HG03378 (cell line): ENCODE data around the gene GRM4.

ENCODE experiments used
- ATAC-seq: cut with Tn5 transposase; IDR thresholded peaks from one replicate; pipeline ENCODE4 v1.9.1; 2021; ENCODE audit warnings: mild to moderate bottlenecking, moderate library complexity; ENCODE audit not compliant: unreplicated experiment

Gene GRM4

GRCh38 chr6:34065466-34066217, 80.2 kb downstream of the GRM4 start:
- no peak for ATAC-seq

GRCh38 chr6:34064675-34065074, 81.2 kb downstream of the GRM4 start:
- no peak for ATAC-seq

GRCh38 chr6:34063651-34064050, 82.2 kb downstream of the GRM4 start:
- ATAC-seq: no peak

GRCh38 chr6:34062815-34063214, 83.1 kb downstream of the GRM4 start:
- no peak for ATAC-seq

GRCh38 chr6:34062156-34062555, 83.7 kb downstream of the GRM4 start:
- ATAC-seq: no peak

GRCh38 chr6:34061348-34061747, 84.5 kb downstream of the GRM4 start:
- ATAC-seq: no peak

GRCh38 chr6:34059914-34060313, 86.0 kb downstream of the GRM4 start:
- no peak for ATAC-seq

- ATAC-seq: no peak
Observed at GRCh38 chr6:34059136-34059731, 86.7 kb downstream of the GRM4 start.

GRCh38 chr6:34057790-34058189, 88.1 kb downstream of the GRM4 start:
- ATAC-seq: no peak

GRCh38 chr6:34057191-34057590, 88.7 kb downstream of the GRM4 start:
- ATAC-seq: no peak

GRCh38 chr6:34056305-34057108, 89.4 kb downstream of the GRM4 start:
- ATAC-seq: no peak

- no peak for ATAC-seq
Observed at GRCh38 chr6:34055223-34055933, 90.5 kb downstream of the GRM4 start.

- ATAC-seq: no peak
Observed at GRCh38 chr6:34053721-34054120, 92.2 kb downstream of the GRM4 start.

- ATAC-seq: no peak
Observed at GRCh38 chr6:34052918-34053608, 92.8 kb downstream of the GRM4 start.

GRCh38 chr6:34052071-34052825, 93.6 kb downstream of the GRM4 start:
- ATAC-seq: no peak

- ATAC-seq: no peak
Observed at GRCh38 chr6:34051331-34051919, 94.5 kb downstream of the GRM4 start.

- no peak for ATAC-seq
Observed at GRCh38 chr6:34050691-34051090, 95.2 kb downstream of the GRM4 start.

- ATAC-seq: no peak
Observed at GRCh38 chr6:34049395-34050342, 96.2 kb downstream of the GRM4 start.
